Thyroid gland (tissue), 4 donors: ENCODE data around the gene RNF227. TPM values are rescaled to one million over a fixed set of nuclear protein-coding genes. Genes with fewer than 3 reads are reported as not detected.

ENCODE experiments used
- DNase-seq, 2 donors: peaks; one replicate each; pipeline ENCODE4 v3.0.0-alpha.2; 2019
- H3K27ac ChIP-seq, 3 donors: fragments of 200-600 bp; sonication (generic); 1 replicate in 2 of 3; 2 replicates in 1 of 3; pipeline ENCODE4 v1.5.1; 2016 to 2019; ENCODE audit warnings: mild to moderate bottlenecking in 1 of 3, moderate library complexity in 1 of 3
- H3K27me3 ChIP-seq: fragments of 200-600 bp; sonication (generic); one replicate; pipeline ENCODE4 v1.5.1; 2019
- H3K36me3 ChIP-seq, 2 donors: fragments of 200-600 bp; sonication (generic); one replicate each; pipeline ENCODE4 v1.5.1; 2016 to 2019
- H3K4me1 ChIP-seq, 2 donors: fragments of 200-600 bp; sonication (generic); one replicate each; pipeline ENCODE4 v1.5.1; 2017 to 2019
- H3K4me3 ChIP-seq, 3 donors: fragments of 200-600 bp; sonication (generic); replicated peaks in 1 of 3; 1 replicate in 2 of 3; 2 replicates in 1 of 3; pipeline ENCODE4 v1.5.1; 2016; ENCODE audit warnings: mild to moderate bottlenecking in 1 of 3
- H3K9me3 ChIP-seq: fragments of 200-600 bp; sonication (generic); one replicate; pipeline ENCODE4 v1.5.1; 2017
- POLR2A ChIP-seq, 2 donors: fragments of 450-650 bp; IDR thresholded peaks; one replicate each; pipeline ENCODE4 v1.6.1; 2017; ENCODE audit warnings: antibody characterized with exemption in 2 of 2, mild to moderate bottlenecking in 2 of 2, moderate library complexity in 1 of 2
- WGBS, 2 donors: methylation state at CpG; one replicate each; pipeline ENCODE4 v1.1.5; 2017; 5-methylcytosine and 5-hydroxymethylcytosine counted together
- intact Hi-C: fragments of 100-400 bp; cut with DNase I; formaldehyde crosslinking; loops from one replicate; pipeline ENCODE4 v1.15.1; 2023
- total RNA-seq, 4 donors: library from RNA; depleted of rRNA; stranded (reverse); fragments of >200 nt; gene quantifications; one replicate each; pipeline ENCODE4 v1.2.3, GENCODE V29; 2016
- TF ChIP-seq, protein P1 (sequence below), 6 experiments: fragments of 200-600 bp in 3 of 6; fragments of 450-650 bp in 3 of 6; sonication (generic) in 3 of 6; IDR thresholded peaks; one replicate each; pipeline ENCODE4 v1.5.1; 2016 to 2019; ENCODE audit warnings: antibody characterized with exemption in 6 of 6, mild to moderate bottlenecking in 2 of 6, inconsistent platforms in 1 of 6, moderate library complexity in 1 of 6

Gene RNF227
- total RNA-seq, 4 donors from 2014 or later: 1.1 to 4.3 (median 2.2) TPM

DNA sequence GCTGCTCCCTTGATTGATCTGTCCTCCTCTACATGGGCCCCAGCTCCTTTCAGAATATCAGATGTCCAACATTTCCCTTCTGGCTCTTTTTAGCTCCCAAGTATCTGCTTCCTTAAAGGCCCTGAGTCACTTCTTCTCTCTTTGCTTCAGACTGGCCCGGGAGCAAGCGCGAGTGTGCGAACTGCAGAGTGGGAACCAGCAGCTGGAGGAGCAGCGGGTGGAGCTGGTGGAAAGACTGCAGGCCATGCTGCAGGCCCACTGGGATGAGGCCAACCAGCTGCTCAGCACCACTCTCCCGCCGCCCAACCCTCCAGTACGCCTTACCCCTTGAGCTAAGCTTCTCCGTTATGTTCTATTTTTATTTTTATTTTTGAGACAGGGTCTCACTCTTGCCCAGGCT is 28.2 kb upstream of the RNF227 start:
- no peak for DNase-seq
- Histone ChIP-seq H3K27me3 (no peaks in the 10 kb centered on the region), H3K4me3 (no peak overlapping the region), H3K9me3 (no peaks in the 10 kb centered on the region), H3K36me3 (peaks cover 68 to 74% of the 10 kb centered on the region in 2 donors), H3K27ac (no peak overlapping the region), H3K4me1 (no peaks in the 10 kb centered on the region)
- intact Hi-C loops: no loop called here
- 96 to 98% methylated on average over 9 of the region's 9 CpGs for WGBS, 2 donors
- TF ChIP-seq, protein P1, sequence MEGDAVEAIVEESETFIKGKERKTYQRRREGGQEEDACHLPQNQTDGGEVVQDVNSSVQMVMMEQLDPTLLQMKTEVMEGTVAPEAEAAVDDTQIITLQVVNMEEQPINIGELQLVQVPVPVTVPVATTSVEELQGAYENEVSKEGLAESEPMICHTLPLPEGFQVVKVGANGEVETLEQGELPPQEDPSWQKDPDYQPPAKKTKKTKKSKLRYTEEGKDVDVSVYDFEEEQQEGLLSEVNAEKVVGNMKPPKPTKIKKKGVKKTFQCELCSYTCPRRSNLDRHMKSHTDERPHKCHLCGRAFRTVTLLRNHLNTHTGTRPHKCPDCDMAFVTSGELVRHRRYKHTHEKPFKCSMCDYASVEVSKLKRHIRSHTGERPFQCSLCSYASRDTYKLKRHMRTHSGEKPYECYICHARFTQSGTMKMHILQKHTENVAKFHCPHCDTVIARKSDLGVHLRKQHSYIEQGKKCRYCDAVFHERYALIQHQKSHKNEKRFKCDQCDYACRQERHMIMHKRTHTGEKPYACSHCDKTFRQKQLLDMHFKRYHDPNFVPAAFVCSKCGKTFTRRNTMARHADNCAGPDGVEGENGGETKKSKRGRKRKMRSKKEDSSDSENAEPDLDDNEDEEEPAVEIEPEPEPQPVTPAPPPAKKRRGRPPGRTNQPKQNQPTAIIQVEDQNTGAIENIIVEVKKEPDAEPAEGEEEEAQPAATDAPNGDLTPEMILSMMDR (IDR thresholded peaks at IDR 0.05): no peak
- TF ChIP-seq POLR2A (IDR thresholded peaks at IDR 0.05): no peak

DNA sequence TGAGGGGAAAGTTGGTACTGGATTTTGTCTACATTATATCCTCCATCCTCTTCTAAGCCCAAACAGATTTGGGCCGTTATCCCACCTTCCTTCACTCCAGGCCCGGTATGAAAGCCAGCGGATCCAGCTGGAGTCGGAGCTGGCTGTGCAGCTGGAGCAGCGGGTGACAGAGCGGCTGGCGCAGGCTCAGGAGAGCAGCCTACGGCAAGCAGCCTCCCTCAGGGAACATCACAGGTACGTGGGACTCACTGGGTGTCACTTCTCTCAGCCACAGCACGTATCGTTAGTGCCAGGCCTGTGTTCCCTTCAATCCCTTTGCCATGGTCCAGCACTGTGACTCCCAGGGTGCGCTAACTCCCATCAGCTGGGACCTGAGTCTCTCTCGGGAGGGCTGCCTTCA is 27.2 kb upstream of the RNF227 start:
- Histone ChIP-seq H3K4me1 (no peaks in the 10 kb centered on the region), H3K36me3 (peaks cover 60 to 72% of the 10 kb centered on the region in 2 donors), H3K9me3 (no peaks in the 10 kb centered on the region), H3K4me3 (no peak overlapping the region), H3K27ac (no peak overlapping the region), H3K27me3 (no peaks in the 10 kb centered on the region)
- 86 to 88% methylated on average over 11 to 13 of the region's 13 CpGs for WGBS, 2 donors
- no peak for TF ChIP-seq POLR2A (IDR thresholded peaks at IDR 0.05)
- TF ChIP-seq, protein P1 (IDR thresholded peaks at IDR 0.05): no peak
- DNase-seq: no peak
- intact Hi-C loops: no loop called here

DNA sequence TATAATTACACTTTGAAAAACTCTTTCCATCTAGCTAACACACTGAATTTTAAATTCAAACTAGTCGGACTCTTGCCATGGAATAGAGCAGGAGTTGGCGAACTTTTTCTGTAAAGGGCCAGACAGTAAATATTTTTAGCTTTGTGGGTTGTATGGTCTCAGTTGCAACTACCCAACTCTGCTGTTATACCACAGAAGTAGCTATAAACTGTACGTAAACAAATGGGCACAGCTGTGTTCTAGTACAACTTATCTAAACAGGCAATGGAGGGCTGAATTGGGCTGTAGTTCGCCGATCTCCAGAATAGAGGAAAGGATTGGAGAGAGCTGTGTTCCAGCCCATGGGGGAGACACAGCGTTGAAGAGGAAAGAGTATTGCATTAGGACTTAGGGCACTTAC is 24.7 kb upstream of the RNF227 start:
- Histone ChIP-seq H3K4me1 (no peaks in the 10 kb centered on the region), H3K36me3 (peaks cover 60 to 62% of the 10 kb centered on the region in 2 donors), H3K9me3 (no peaks in the 10 kb centered on the region), H3K27me3 (no peaks in the 10 kb centered on the region), H3K4me3 (no peak overlapping the region), H3K27ac (no peak overlapping the region)
- WGBS, 2 donors: 93 to 95% methylated on average over 6 of the region's 6 CpGs
- DNase-seq: no peak
- TF ChIP-seq POLR2A (IDR thresholded peaks at IDR 0.05): no peak
- TF ChIP-seq, protein P1 (IDR thresholded peaks at IDR 0.05): no peak
- intact Hi-C loops: no loop called here

DNA sequence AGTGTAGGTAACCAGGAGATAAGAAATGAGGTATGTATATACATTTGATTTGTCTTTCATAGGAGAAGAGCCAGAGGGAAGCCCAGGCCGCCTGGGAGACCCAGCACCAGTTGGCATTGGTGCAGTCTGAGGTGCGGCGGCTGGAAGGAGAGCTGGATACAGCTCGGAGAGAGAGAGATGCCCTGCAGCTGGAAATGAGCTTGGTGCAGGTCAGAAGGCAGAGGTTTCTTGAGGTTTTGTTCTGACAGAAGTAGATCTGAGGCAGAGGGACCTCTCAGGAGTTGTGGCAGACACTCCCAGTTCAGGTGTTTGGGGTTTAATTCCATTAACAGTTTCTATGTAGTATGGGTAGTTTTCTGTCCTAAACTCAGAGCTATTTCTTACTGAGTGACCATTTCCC is 23.9 kb upstream of the RNF227 start:
- intact Hi-C loops: no loop called here

DNA sequence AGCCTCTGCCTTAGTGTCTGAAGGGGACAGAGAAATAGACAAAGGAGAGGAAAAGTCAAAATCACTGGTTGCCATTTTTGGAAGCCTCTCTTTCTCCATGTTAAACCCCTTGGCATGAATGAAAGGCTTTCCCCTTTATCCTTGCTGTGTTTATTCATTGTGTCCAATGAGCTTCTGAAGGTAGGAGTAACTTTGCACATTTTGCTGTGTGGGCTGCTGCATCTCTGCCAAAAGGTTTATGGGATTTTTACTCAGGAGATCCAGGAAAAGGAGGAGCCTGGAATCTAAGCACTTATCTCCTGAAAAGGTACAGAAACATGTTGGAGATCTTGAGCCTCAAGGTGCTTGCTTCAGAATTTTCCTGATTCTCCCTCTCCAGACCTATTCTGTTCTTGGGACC is 19.8 kb upstream of the RNF227 start:
- Histone ChIP-seq H3K4me3 (no peak overlapping the region), H3K27me3 (no peaks in the 10 kb centered on the region), H3K9me3 (no peaks in the 10 kb centered on the region), H3K36me3 (peaks cover 24 to 29% of the 10 kb centered on the region in 2 donors), H3K4me1 (peaks cover 19 to 22% of the 10 kb centered on the region in 2 donors), H3K27ac (no peak overlapping the region)
- intact Hi-C loops: no loop called here
- TF ChIP-seq, protein P1 (IDR thresholded peaks at IDR 0.05): no peak
- TF ChIP-seq POLR2A (IDR thresholded peaks at IDR 0.05): no peak
- DNase-seq: no peak

More for the DNA sequence above, 23.9 kb upstream of the RNF227 start:
- Histone ChIP-seq H3K27me3 (no peaks in the 10 kb centered on the region), H3K4me1 (no peaks in the 10 kb centered on the region), H3K27ac (no peak overlapping the region), H3K4me3 (no peak overlapping the region), H3K36me3 (peaks cover 52 to 55% of the 10 kb centered on the region in 2 donors), H3K9me3 (no peaks in the 10 kb centered on the region)
- TF ChIP-seq, protein P1 (IDR thresholded peaks at IDR 0.05): no peak
- no peak for TF ChIP-seq POLR2A (IDR thresholded peaks at IDR 0.05)
- no peak for DNase-seq
- 96 to 97% methylated on average over 4 of the region's 4 CpGs for WGBS, 2 donors
